ENCODE measurements around the gene OR52E5.

OR52E5 gene

DNA sequence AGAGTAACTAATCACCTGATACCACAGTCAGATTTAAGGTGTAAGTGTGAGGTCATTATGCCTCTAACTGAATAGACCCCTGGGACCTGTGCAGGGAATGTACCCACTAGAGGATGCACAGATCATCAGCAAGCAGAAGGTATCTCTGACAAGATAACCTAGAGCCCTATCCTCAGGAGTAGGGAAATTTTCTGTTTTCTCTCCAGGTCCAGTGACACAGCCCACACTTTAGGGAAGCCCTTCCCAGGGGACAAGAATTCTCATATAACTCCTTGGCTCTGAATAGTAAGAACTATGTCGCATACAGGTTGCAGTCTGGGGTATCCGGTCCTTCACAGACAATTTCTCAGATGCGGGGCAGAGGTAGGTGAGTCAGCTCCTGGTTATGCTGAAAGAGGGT, at the start of gene OR52E5:
Gene OR52E5, plus strand, starts transcription at position 301 of the 400 bp plus-strand sequence. CDS start 7,569 bp downstream, outside the sequence.
- no peak for DNase-seq (ENCODE audit: low spot score)

- no peak for DNase-seq (ENCODE audit: low spot score)
Observed at GRCh38 chr11:5846701-5847100, 46.3 kb upstream of the OR52E5 start.

DNA sequence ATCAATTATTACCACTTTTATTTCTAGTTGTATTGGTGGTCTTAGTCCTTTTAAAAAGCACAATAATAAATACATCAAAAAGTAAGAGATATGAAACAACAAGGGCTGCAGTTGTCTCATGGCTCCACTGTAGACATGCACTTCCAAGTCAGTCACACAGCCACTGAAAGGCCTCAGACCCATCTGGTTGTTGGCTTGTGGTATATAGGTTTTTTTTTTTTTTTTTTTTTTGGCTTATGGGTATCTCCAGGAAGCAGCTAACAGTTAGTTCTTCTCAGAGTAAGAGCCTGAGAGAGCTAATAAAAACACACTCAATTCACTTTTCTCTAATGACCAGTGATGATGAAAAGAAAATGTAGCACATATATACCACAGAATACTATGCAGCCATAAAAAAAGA, 45.3 kb upstream of the OR52E5 start:
- DNase-seq (ENCODE audit: low spot score) = no peak

DNA sequence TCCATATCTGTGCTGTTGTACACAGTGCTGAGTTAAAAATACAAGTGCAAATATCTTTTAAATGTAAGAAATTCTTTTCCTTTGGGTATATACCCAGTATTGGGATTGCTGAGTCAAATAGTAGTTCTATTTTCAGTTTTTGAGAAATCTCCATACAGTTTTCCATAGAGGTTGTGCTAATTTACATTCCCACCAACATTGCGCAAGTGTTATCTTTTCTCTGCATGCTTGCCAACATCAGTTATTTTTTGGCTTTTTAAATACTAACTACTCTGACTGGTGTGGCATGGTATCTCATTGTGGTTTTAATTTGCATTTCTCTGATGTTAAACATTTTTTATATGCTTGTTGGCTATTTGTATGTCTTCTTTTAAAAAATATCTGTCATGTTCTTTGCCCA, 42.0 kb upstream of the OR52E5 start:
- DNase-seq (ENCODE audit: low spot score) = no peak

DNA sequence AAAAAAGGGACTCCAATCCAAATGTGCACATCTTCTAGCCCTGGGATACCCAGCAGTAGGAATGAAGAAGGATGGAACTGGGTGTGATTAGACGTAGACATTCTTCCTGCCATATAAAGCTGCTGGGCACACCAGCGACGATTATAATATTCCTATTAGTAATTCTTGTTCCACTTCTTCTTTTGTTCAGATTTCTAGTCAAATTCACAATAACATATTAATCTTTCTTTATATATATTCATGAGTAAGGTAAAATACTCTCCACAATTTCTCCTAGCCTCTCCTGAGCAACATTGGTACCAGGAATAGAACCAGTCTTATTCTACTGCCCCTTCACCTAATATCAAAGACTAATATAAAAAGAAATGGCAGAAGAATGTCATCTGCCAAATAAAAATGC, 35.4 kb upstream of the OR52E5 start, which contains the start of gene OR52E8:
Gene OR52E8, minus strand, starts transcription at position 101 of the 400 bp plus-strand sequence. Its CDS starts 0 bp downstream, at position 101.
- DNase-seq (ENCODE audit: low spot score) = no peak

DNA sequence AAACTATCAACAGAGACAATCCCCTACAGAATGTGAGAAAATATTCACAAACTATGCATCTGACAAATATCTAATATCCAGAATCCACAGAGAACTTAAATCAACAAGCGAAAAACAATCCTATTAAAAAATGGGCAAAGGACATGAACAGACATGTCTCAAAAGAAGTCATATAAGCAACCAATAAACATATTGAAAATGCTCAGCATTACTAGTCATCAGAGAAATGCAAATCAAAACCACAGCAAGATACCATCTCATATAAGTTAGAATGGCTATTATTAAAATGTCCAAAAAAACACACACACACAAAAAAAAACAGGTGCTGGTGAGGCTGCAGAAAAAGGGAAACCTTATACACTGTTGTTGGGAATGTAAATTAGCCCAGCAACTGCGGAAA, 27.2 kb upstream of the OR52E5 start:
- no peak for DNase-seq (ENCODE audit: low spot score)

- DNase-seq (ENCODE audit: low spot score) = no peak
Observed at GRCh38 chr11:5878564-5878963, 14.4 kb upstream of the OR52E5 start.

DNA sequence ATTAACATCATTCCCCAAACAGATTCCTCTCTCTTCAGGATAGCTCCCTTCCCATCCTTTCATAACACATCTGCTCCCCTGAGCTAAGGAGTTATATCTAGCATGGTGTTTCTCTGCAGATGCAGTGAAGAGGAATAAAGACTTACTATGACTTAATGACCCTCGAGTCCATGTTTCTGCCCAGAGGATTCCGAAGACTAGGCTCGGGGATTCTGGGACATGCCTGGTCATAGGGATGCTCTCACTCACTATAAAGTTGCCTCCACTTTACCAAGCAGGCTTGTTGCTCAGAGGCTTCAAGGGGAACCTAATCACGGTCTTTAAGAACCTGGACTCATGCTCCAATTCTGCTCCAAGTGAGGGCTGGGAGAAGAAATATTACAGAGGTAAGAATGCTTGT, 12.7 kb upstream of the OR52E5 start, which contains the start of gene OR52E4:
Gene OR52E4, plus strand, starts transcription at position 301 of the 400 bp plus-strand sequence. CDS start 3,664 bp downstream, outside the sequence.
- no peak for DNase-seq (ENCODE audit: low spot score)

DNA sequence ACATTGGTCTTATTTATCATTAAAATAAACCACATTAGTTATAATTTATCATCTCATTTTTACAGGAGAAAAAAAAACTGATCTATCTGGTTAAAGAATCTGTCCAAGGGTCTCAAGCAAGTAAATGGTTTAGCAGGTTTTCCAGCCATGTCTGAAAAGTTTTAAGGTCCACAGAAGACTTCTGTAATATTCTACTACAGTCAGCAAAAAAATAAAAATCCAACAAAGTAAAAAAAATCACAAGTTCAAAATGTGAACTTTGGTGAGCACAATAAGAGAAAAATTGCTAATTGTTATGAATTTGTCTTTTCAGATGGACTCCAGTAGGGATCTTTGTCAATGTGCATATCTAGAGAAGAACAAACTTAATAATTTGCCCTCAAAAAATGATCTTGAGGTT, 11.3 kb upstream of the OR52E5 start:
- no peak for DNase-seq (ENCODE audit: low spot score)

DNA sequence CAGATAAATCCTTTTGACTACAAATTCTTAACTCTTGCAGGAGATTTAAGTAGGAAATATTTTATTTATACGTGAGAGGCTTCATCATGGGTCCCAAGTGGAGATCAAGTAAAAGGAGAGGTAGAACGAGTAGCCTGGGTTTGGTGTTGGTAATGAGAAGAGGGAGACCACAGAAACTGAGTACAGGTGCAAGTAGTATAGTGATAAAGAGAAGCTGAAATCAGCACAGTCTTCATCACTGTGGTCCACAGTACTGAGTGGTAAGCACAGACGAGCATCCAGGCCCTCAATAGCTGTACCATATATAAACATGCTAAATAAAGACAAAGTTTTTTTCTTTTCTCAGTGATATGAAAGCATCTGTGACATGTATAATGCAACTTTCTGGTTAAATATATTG, 5.8 kb upstream of the OR52E5 start:
- DNase-seq (ENCODE audit: low spot score) = no peak

- no peak for DNase-seq (ENCODE audit: low spot score)
Observed at GRCh38 chr11:5887661-5888060, 5.3 kb upstream of the OR52E5 start.

DNA sequence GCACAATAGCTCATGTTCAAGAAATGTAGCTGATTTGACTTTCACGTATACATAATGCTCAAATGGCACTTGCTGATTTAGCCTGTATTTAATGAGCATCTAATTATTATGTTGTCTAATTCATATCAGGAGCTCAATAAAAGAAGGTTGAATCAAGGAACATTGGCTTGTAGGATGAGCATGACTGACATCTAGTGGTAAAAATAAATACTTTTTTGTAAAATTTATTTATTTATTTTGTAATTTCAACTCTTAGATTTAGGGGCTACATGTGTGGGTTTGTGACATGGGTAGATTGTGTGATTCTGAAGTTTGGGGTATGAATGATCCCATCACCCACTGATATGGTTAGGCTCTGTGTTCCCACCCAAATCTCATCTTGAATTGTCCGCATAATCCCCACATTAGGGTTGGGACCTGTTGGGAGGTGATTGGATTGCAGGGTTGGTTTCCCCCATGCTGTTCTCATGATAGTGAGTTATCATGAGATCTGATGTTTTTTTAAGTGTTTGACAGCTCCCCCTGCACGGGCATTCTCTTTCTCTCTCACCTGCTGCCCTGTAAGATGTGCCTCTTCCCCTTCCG, 1.7 kb upstream of the OR52E5 start:
- DNase-seq (ENCODE audit: low spot score) = peak; percentile 6

DNA sequence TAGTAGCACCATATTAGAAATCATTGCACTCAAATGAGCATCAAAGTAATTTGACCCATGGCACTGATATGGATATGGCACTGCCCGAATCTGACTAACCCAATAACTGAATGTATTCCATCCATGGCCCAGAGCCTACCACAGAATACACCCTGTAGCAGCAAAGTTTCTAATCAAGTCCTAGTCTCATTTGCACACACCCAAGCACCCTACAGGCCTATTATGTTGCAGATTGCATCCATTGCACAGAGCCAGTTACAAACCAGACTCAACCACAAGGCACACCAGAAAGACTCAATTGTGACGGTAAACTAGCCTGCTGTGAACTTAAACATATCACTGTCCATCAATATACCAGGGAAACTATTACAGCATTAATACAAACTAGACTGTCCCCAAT, 6.5 kb downstream of the OR52E5 start:
- no peak for DNase-seq (ENCODE audit: low spot score)

DNA sequence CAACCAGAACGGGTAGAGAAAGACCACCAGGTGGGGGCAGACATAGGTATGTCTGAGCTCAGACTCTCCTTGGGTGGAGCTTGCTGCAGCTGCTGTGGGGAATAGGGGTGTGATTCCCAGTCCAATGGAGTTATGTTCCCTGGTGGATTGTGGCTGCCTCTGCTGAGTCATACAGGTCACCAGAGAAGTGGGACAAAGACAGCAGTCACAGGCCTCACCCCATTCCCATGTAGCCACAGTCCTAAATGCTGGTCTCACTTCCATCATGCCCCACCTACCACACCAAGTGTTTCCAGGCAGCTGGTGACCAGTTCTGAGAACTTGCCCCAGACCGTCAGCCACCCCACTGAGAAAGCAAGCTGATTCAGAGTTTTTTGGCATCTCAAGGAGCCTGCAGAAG, 17.5 kb downstream of the OR52E5 start:
- DNase-seq (ENCODE audit: low spot score) = no peak

DNA sequence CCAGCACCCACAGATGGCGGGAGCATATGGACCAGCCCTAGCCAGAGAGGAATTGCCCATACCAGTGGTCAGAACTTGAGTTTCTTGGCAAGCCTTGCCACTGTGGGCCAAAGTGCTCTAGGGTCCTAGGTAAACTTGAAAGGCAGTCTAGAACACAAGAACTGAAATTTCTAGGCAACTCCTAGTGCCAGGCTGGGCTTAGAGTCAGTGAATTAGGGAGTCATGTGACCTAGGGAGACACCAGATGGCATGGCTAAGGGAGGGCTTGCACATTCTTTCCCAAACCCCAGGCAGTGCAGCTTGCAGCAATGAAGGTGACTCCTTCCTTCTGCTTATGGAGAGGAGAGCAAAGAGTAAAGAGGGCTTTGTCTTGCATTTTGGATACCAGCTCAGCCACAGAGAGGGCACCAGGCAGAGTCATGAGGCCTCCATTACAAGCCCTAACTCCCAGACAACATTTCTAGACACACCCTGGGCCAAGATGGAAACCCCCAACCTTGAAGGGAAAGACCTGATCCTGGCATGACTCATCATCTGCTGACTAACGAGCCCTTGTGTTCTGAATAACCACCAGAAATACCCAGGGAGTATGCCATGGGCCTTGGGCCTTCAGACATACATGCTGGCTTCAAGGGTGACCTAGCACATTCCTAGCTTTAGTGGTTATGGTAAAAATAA, 29.9 kb downstream of the OR52E5 start:
- peak; percentile 6 for DNase-seq (ENCODE audit: low spot score)

DNA sequence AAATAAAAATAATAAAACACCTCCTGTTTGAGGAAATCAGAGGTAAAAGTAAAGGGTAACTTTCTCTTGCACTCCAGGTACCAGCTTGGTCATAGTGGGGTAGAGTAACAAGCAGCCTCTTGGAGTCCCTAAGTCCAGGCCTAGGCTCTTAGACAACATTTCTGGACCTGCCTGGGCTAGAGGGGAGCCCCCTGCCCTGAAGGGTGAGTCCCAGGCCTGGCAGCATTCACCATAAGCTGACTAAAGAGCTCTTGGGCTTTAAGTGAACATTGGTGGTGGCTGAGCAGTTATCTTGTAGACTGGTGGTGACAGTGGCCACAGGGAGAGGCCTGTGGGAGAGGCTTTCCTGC, 30.4 kb downstream of the OR52E5 start:
- DNase-seq (ENCODE audit: low spot score) = no peak

DNA sequence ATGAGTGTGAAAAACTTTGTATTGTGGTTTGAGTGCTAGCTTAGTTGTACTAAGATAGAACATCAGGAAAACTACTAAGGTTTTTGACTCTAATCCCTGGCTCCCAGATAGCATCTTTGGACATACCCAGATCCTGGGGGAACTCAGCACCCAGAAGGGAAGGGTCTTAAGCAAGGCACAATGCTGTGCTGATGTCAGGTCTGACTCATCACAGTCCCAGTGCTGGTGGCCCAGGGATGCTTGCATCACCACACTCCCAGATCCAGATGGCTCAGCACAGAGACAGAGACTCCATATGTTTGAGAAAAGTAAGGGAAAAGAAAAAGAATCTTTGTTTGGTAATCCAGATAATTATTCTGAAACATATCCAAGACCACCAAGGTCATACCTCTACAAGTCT, 30.8 kb downstream of the OR52E5 start:
- no peak for DNase-seq (ENCODE audit: low spot score)

GRCh38 chr11:5928271-5928670, 35.3 kb downstream of the OR52E5 start:
- DNase-seq (ENCODE audit: low spot score) = no peak

- no peak for DNase-seq (ENCODE audit: low spot score)
Observed at GRCh38 chr11:5928811-5929210, 35.8 kb downstream of the OR52E5 start.

DNA sequence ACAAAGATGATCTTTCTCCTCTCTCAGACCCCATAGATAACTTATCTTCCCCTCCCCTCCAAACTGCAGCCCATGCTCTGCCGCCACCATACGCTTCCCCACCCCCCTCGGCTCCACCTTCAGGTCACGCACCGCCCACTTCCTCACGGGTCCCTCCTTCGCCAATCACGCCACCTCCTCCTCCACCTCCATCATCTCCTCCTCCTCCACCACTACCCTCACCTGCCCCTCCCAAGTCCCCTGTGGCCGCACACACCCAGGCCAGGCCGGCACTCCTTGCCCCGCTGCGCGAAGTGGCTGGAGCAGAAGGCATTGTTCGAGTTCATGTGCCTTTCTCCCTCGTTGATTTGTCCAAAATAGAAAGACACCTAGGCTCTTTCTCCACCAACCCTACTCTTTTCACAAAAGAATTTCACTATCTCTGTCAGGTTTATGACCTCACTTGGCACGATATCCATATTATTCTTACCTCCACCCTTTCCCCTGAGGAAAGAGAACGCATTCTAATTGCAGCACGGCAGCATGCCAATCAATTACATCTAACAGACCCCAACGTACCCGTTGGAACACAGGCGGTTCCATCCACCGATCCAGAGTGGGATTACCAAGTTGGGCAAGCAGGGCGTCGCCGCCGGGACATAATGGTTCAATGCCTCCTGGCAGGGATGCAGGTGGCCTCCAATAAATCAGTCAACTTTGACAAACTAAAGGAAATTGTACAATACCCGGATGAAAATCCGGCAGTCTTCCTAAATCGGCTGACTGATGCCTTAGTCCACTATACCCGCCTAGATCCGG, 36.8 kb downstream of the OR52E5 start:
- DNase-seq (ENCODE audit: low spot score) = no peak

DNA sequence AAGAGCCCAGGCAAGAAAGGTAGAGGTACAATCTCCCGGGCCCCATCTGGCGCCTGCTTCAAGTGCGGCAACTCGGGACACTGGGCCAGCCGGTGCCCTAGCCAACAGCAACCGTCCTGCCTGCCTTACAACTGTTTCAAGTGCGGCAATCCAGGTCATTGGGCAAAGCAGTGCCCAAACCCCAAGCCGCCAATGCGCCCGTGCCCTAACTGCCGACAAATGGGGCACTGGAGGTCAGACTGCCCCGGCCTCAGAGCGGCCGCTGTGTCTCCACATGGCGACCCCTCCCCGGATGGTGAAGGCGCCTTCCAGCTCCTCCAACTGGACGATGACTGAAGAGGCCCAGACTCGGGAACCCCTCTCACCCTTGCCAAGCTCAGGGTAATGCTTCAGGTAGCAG, 37.6 kb downstream of the OR52E5 start:
- DNase-seq (ENCODE audit: low spot score) = no peak

- no peak for DNase-seq (ENCODE audit: low spot score)
Observed at GRCh38 chr11:5931061-5931460, 38.1 kb downstream of the OR52E5 start.

- DNase-seq (ENCODE audit: low spot score) = no peak
Observed at GRCh38 chr11:5932671-5933070, 39.7 kb downstream of the OR52E5 start.
